HG03108 (cell line): Measurements from ENCODE around the gene ESYT2.
A peak's percentile ranks its signal among the peaks of the same experiment; 100 is the strongest.
"Not testable (repeated sequence)": the region's sequence is repeated elsewhere in the genome, so short reads cannot be mapped to it uniquely, and the experiment has no call there.

Source experiments
- ATAC-seq: cut with Tn5 transposase; IDR thresholded peaks from one replicate; pipeline ENCODE4 v1.9.1; 2021; ENCODE audit warnings: moderate library complexity; ENCODE audit not compliant: unreplicated experiment

Gene ESYT2

GRCh38 chr7:158727690-158728089 lies 101.6 kb downstream of the ESYT2 start:
- ATAC-seq, result no peak

- no peak for ATAC-seq
Observed at GRCh38 chr7:158726277-158726807, 103.0 kb downstream of the ESYT2 start.

- no peak for ATAC-seq
Observed at GRCh38 chr7:158725506-158725800, 103.9 kb downstream of the ESYT2 start.

DNA sequence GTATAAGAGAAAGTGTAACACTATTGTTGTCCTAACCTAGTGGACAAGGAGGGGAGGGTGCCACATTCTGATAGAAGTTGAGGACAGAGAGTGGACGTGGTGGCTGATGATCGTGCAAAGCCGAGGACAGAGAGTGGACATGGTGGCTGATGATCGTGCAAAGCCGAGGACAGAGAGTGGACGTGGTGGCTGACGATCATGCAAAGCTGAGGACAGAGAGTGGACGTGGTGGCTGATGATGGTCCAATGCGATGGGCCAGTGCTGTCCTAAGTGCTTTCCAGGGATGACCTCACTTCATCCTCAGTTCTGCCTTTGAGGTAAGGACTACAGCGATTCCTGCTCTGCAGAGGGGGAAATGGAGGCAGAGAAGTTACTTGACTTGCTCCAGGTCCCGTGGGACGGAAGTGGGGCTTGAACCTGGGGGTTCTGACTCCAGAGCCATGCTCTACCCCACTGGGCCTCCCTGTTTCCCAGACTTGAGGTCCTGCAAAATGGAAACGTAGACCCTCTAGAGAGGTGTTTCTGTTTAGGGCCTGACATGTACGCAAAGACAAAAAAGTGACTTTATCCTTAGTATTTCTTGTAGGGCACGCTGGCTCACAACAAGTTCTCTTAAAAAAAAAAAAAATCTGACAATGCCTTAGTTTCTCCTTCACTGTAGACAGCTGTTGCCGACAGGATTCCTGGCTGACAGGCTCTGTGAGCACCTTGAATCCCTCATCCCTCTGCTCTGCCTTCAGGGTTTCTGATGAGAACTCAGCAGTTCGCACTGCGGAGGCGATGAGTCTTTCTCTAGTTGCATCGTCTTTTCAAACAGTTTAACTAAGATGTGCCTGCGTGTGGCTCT lies 104.4 kb downstream of the ESYT2 start:
- no peak for ATAC-seq

- ATAC-seq, result no peak
Observed at GRCh38 chr7:158723714-158724385, 105.5 kb downstream of the ESYT2 start.

DNA sequence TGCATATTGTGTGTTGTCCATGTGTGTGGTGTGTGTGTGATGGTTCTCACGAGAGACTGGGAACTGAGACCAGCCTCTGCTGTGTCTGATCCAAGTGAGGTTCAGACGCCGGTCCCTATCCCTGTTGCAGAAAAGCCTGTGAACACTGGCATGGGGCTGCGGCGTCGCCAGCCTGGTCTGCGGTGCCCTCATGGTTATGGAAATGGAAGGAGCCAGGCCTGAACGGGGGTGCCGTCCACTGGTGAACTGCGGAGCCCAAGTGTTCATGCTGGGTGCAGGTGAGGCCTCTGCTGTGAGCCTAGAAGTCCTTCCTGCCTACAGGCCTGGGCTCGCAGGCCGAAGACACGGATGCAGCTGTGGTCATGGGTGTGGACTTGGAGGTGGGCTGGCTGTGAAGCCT lies 106.0 kb downstream of the ESYT2 start:
- ATAC-seq, result no peak

DNA sequence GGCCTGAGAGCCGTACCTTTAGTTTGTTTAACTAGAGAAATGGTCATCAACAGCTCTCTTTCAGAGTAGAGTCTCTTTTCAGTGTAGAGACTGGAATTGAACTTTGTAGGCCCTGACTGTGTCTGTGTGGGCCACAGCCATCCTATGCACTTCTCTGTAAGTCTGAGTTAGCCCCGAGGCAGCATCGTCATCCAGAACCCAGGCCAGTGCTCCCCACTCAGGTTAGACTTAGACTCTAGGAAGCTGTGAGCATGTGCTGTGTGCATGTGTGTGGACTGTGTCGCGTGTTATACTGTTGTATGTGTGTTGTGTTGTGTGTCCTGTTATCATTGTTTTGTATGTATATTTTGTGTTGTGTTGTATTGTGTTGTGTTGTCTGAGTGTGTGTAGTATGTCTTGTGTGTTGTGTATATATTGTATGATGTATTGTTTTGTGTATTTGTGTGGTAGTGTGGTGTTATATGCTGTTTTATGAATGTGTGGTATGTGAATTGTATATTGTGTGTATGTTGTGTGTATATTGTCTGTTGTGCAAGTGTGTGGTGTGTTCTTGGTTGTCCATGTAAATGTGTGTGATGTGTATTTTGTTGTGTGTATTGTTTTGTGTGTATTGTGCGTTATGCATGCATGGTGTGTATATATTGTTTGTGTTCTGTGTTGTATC lies 106.6 kb downstream of the ESYT2 start:
- ATAC-seq, result no peak

- no peak for ATAC-seq
Observed at GRCh38 chr7:158720112-158720511, 109.2 kb downstream of the ESYT2 start.

- no peak for ATAC-seq
Observed at GRCh38 chr7:158716802-158717201, 112.5 kb downstream of the ESYT2 start.

DNA sequence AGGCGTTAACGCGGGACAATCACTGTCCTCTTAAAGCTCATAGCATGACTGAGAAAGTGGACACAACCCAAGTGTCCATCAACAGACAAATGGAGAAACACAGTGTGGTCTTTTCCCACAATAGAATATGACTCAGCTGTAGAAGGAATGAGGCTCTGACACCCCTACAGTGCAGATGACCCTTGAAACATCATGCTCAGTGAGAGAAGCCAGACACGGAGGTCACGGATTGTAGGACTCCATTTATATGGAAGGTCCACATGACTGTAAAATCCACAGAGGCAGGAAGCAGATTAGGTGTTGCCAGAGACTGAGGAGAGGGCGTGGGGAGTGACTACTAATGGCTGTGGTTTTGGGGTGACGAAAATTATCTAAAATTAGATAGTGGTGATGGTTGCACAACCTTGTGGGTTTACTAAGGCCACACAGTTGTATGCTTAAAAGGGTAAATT lies 118.6 kb downstream of the ESYT2 start:
- no peak for ATAC-seq

DNA sequence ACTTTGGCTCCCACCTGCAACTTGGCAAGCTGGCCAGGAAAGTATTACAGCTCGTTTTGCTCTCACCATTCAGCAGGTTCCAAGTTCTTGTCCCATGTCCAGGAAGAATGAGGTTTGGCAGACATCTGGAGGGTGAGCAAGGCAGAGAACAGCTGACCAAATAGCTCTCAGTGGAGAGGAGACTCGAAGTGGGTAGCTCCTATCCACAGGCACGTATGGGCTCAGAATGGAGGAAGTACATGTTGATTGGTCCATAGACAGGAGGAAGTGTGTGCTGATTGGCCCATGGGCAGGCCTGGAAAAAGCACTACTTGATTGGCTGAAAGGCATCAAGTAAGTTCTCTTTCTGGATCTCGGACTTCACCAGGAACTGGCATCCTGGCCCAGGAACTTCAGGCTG lies 121.7 kb downstream of the ESYT2 start:
- no peak for ATAC-seq

DNA sequence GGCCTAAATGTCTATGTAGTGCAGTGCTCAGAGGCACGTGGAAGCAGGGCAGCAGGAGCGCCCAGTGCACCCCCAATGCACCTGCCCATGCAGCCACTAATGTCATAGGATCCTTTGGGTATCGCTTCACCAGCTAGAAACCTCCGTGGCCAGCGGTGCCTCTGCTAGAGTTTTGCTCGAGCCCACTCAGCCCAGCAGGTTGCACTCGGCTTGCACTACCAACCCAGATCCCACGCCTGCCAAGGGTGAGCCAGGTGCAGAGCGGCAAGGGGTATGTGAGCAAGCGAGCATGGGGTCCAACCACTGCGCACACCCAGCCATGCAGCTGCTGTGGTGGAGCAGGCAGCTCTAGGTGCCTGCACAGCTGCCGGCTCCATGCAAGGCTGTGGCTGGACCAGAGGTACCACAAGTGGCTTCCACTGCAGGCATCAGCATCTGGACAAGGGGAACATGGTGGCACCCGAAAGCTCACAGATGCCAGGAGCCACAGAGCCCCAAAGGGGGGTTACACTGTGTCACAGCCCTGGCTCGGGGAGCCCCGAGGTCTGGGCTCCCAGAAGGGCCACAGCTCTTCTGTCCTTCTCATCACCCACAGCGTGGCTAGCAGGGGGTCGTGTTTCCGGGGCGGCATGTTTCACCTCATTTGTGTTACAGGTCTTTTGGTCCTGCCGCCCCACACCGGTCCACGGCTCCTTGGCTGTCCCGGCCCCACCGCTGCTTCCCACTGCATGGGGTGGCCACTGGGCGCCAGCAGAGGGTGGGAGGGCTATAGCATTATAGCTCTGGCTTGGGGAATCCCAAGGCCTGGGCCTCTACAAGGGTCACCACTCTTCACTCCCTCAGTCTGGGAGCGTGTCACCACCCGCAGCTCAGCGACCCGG lies 122.4 kb downstream of the ESYT2 start:
- ATAC-seq, result no peak

GRCh38 chr7:158706273-158706704 lies 123.0 kb downstream of the ESYT2 start:
- ATAC-seq, result no peak

GRCh38 chr7:158705234-158705850 lies 124.0 kb downstream of the ESYT2 start:
- peak; percentile 15 for ATAC-seq

DNA sequence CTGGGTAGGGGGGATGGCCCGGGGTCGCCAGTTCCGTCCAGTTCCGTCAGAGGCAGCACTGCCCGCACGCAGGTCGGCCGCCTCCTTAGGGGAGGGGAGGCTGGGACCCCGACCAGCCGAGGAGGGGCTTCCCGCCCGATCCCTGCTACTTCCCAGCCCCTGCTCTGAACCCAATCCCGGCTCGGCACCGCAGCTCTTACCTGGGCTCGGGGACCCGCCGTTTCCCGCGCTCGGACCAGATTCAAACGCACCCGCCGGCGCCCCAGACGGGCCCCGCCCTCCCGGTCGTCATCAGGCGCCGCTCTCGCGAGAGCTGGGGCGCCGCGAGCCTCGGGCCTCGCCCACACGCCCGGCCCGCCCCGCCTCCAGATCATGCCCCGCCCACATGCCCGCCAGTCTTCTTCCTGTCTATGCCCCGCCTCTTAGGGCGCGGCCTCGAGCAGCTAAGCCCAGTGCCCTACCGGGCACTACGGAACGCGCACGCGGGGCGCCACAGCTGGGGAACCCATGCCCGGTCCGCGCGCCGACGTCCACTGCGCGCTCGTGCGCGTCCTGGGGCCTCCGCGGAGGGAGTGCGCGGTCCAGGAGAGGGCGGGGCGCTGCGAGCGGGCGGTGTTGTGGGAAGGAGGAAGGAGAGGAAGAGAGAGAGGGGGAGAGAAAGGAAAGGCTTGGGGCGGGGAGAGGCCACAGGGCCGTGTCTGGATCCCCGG lies 124.6 kb downstream of the ESYT2 start, which contains the start of gene NCAPG2:
NCAPG2 (minus strand) TSS at position 281 of the 710 bp plus-strand sequence. CDS start 2,905 bp downstream, outside the sequence.
- ATAC-seq, result peak; percentile 98

- not testable (repeated sequence) for ATAC-seq
Observed at GRCh38 chr7:158703679-158704523, 125.4 kb downstream of the ESYT2 start.

GRCh38 chr7:158702944-158703343 lies 126.4 kb downstream of the ESYT2 start:
- ATAC-seq, result no peak

DNA sequence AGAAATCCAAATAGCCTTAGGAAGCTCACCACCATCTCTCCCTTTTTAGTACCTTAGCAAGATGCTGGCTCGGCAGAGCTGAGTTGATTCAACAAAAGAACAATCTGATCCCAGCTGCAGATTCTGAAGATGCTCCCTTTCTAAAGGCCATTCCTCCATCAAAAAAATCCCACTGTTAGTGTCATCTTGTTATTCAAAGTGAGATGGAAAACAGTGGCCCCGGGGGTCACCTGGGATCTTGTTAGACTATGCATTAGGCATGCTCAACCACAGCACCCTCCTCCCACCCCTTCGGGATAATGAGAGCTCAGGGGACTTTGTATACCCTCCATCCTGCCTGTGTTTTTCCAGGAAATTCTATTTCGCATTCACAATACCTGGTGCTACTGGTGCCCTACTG lies 127.1 kb downstream of the ESYT2 start:
- no peak for ATAC-seq
